NCI-H2196 (cell line): ENCODE results near the gene ANKRD6.

Source experiments
- DNase-seq: peaks from one replicate; lab custom pipeline; 2025; ENCODE audit not compliant: unreplicated experiment; lab: John Stamatoyannopoulos, UW

Gene ANKRD6

GRCh38 chr6:89682991-89683390, 250.0 kb downstream of the ANKRD6 start:
- no peak for DNase-seq
